Measurements from ENCODE around the gene BACH2.

BACH2 gene

DNA sequence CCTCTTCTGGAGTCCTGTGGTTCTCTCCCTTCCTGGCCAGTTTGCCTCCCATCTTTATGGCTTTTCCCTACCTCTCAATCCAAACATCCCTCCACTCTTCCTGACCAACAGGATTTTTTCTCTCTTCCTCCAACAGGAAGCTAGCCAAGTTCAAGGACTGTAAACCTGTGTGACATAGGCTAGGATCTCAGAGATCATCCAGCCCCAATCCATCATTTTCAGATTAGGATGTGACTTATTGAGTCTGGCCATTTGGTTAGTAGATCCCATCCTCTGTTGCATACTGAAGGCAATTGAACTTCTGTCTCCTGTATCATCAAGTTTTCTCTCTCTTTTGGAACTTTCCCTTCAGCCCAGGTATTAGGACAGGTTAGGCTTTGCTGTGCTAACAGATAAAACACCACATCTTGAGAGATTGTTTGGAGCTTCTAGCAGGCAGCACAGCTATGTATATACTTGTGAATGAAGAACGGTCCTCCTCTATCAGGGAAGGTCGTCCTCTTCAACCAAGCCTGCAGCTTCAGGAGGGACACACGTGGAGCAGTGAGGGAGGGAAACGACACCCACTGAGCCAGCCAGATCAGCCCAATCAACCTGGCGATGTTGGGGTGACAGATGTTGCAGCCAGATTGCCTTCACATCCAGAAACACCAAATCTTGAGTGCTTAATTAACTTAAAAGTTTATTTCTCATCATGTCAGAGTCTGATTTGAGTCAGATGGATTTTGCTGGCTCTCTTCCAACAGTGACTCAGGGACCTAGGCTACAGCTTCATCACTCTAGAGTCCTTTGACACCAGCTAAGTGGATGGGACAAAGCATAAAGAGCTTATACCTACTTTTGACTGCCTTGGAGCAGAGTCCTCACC, 295.5 kb downstream of the BACH2 start:
- Mint-ChIP-seq H3K9me3 (no peaks in the 10 kb centered on the region), H3K27ac (no peak overlapping the region), H3K4me1 (peaks cover 15% of the 10 kb centered on the region), H3K36me3 (peaks cover 49% of the 10 kb centered on the region), H3K4me3 (no peak overlapping the region)
- ATAC-seq, result peak; percentile 83
- peak; percentile 22 to 64 for DNase-seq (ENCODE audit: low spot score in 2 of 2)

DNA sequence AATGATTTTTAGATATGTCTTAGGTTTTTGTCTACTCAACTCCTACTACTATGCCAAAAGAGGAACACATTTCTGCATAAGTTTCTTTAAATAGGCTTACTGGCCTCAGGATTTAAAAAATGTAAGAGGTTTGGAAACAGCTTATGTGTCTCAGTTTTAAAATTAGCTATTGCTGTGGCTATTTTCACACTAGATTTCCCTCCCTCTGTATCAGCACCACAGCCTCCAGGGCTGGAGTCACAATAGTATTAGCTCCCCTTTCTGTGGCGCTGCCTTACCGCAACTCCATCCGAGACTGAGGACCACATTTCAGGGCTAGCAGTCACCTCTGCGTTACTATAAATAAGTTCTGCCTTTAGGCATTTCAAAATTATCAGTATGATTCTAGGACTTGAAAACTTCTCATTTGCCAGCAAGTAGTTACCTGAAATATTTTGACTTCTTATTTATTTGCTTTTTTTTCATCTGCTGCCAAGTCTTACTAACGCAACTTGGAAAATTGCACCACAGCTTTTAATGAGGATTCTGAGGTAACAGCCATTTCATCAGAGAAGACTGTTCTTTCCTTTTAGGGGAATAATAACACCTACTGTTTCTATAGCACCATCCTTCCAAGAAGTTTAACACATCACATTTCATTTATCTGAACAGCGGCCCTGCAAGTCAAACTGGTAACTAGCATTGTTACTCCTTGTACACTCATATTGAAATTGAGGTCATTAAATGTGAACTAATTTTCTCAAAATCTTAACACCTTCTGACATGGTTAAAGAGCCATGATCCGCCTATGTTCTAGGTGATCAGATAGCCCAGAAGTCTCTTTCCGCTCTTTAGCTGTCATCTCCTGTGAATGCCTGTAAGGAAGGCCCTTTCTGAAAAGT, 296.5 kb downstream of the BACH2 start:
- H3K9me3 Mint-ChIP-seq, result no peaks in the 10 kb centered on the region
- DNase-seq (ENCODE audit: low spot score in 2 of 2), result peak in 1 of 2 donors; percentile 50
- H3K4me3 Mint-ChIP-seq, result no peak overlapping the region
- H3K27ac Mint-ChIP-seq, result no peak overlapping the region
- H3K4me1 Mint-ChIP-seq, result peaks cover 15% of the 10 kb centered on the region
- peaks cover 40% of the 10 kb centered on the region for H3K36me3 Mint-ChIP-seq
- ATAC-seq, result peak; percentile 81

DNA sequence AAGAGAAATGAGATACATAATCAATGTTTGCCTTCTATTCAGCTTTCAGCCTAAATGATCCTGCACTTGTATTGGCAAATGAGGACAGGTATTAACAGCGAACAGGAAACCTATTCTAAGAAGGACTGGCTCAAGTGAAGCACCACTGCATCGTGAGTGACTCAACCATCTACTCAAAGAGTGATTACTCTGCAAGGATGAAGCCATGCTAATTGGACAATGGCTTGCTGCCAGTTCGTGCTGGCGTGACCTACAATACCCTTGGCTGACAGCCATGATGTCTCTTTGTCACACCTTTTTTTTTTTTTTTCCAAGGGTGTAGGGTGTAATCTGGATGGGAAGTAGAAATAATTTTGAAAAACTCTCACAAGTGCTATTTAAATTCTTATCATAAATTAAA, 297.5 kb downstream of the BACH2 start:
- Mint-ChIP-seq H3K4me3 (no peak overlapping the region), H3K36me3 (peaks cover 32% of the 10 kb centered on the region), H3K9me3 (no peaks in the 10 kb centered on the region), H3K4me1 (peaks cover 15% of the 10 kb centered on the region), H3K27ac (no peak overlapping the region)
- ATAC-seq (peak; percentile 84), DNase-seq (ENCODE audit: low spot score in 2 of 2) (peak in 1 of 2 donors; percentile 63)

DNA sequence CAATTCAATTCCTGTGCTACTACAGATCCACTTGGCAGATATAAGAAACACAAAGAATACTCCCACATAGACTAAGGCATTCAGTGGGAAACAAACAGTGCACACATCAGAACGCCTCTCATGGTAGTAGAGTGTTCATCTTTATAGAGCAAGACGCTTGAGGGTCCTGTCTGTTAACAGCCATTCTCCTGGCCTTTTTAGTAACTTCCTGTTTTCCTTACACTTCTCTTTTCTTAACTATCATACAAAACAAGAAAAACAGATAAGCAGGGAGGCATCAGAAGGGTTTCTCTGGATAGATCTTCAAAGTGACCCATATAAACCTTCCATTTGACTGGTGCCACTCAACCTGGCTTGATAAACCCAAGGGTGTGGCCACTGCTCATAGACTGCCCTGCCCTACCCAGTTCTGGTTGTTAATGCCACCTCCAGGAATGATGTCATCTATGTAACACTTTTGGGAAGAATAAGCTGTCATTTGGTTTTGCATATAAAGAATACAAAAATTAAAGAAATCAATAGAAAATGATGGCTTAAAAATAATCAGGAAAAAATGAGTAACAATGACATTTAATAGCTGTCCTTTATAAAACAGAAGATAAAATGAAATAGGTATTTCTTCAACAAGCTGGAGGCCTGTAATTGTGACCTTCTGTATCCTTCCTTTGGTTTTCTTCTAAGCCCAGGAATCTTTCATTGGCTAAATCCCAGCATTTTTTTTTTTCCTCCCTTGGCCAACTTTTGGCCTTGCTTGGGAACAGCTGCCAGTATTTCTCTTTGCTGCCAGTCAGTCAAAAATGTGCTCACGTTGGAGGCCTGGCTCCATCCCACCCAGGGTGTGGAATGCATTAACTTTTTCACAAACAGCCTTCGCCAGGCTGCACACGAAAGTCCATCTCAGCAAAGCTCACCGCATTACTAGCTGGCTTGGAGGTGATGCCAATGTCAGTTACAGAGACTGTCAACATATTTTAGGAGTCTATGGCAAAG, 298.9 kb downstream of the BACH2 start:
- no peak overlapping the region for H3K4me3 Mint-ChIP-seq
- H3K9me3 Mint-ChIP-seq, result no peaks in the 10 kb centered on the region
- no peak overlapping the region for H3K27ac Mint-ChIP-seq
- peaks cover 37% of the 10 kb centered on the region for H3K36me3 Mint-ChIP-seq
- DNase-seq (ENCODE audit: low spot score in 2 of 2) (peak in 1 of 2 donors; percentile 20), ATAC-seq (no peak)
- peaks cover 15% of the 10 kb centered on the region for H3K4me1 Mint-ChIP-seq

DNA sequence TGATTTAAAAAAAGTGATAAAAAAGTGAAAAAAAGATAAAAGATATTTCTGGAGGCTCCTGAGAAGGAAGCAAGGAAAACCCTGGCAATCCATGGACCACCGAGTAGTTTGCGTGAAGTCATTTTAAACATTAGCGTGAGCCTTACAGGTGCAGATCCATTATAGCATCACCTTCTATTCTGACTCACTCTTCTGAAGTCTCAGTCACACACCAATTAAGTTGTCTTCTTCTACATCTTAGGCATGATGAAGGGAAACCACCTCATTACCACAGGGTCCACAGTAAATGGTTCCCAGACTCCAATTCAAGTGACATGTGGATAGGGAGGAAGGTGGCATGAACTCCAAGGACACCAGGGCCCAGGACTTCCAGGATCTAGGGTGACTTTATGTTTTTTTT, 303.2 kb downstream of the BACH2 start:
- DNase-seq (ENCODE audit: low spot score in 2 of 2) (peak in 1 of 2 donors; percentile 28), ATAC-seq (peak; percentile 53)
- Mint-ChIP-seq H3K9me3 (no peaks in the 10 kb centered on the region), H3K36me3 (peaks cover 33% of the 10 kb centered on the region), H3K4me3 (no peak overlapping the region), H3K4me1 (peaks cover 42% of the 10 kb centered on the region), H3K27ac (no peak overlapping the region)

DNA sequence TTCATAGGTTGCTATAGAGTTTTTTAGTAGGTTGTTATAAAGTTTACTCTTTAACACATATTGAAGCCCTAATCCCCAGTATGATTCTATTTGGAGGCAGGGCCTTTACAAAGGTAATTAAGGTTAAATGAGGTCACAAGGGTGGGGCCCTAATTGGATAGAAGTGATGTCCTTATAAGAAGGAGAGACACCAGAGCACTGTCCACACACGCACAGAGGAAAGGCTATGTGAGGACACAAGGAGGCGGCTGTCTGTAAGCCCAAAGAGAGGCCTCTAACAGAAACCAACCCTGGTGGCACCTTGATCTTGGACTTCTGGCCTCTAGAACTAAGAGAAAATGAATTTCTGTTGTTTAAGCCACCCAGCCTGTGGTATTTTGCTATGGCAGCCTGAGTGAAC, 303.8 kb downstream of the BACH2 start:
- no peak overlapping the region for H3K27ac Mint-ChIP-seq

DNA sequence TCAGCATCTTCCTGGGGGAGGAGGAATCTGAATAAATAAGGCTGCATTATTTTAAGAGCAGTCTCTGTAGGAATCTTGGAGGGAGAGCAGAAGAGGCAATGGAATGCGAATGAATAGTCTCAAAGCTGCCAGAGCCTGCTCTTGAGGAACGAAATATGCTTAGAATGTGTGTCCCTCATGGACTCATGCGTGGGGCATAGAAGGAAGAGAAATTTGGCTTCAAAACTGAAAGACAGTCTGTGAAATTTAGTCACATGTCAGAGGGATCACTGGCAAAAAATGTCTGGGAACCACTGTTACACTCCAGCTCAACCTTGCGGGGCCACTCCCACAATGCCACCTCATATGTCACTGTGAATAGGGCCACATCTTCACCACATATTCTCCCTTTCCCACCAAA, 306.9 kb downstream of the BACH2 start:
- Mint-ChIP-seq H3K27ac (no peak overlapping the region), H3K4me1 (peaks cover 55% of the 10 kb centered on the region), H3K4me3 (no peak overlapping the region), H3K9me3 (no peaks in the 10 kb centered on the region), H3K36me3 (peaks cover 36% of the 10 kb centered on the region)
- no peak for ATAC-seq
- no peak for DNase-seq (ENCODE audit: low spot score in 2 of 2)

More for the DNA sequence above, 303.8 kb downstream of the BACH2 start:
- DNase-seq (ENCODE audit: low spot score in 2 of 2) (peak in 1 of 2 donors; percentile 43), ATAC-seq (no peak)
- no peak overlapping the region for H3K4me3 Mint-ChIP-seq
- H3K36me3 Mint-ChIP-seq, result peaks cover 28% of the 10 kb centered on the region
- peaks cover 46% of the 10 kb centered on the region for H3K4me1 Mint-ChIP-seq
- no peaks in the 10 kb centered on the region for H3K9me3 Mint-ChIP-seq

DNA sequence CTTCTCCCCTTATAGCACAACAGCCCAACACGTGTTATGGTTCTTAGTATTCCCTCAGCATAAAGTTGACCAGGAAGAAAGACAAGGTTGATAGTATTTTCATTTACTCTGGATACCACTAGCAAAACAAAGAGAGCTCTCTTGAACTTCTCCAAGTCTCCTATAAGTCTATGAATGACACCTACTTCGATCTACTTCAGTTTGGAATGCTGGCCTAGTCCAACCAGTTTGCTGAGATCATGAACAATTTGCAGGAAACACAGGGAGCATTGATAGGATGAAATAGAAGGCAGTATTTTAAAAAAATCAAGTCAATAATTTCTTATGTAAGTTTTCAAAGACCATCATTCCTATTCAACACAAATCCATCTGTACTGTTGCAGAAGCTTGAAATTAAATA, 308.8 kb downstream of the BACH2 start:
- Mint-ChIP-seq H3K27ac (no peak overlapping the region), H3K4me1 (peaks cover 53% of the 10 kb centered on the region), H3K36me3 (peaks cover 38% of the 10 kb centered on the region), H3K9me3 (no peaks in the 10 kb centered on the region), H3K4me3 (no peak overlapping the region)
- DNase-seq (ENCODE audit: low spot score in 2 of 2) (no peak), ATAC-seq (no peak)

DNA sequence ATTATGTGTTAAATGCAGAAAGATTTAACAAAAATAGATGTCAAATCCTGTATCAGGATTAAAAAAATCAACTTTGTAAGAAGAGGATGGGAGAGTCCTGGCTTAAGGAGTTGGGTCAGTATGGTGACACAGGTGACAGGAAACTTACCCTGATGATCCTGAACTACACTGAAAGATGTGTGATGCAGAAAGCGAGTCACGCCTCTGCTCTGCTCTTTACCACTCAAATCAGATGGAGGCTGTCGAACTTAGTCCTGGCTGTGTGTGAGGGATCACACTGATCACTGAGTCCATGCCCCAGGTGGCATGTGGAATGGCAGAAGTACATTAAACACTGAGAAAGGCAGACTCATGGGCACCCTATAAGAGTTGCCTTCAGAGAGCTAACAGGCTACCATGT, 309.5 kb downstream of the BACH2 start:
- Mint-ChIP-seq H3K36me3 (peaks cover 38% of the 10 kb centered on the region), H3K27ac (no peak overlapping the region), H3K4me1 (peaks cover 53% of the 10 kb centered on the region), H3K4me3 (no peak overlapping the region), H3K9me3 (no peaks in the 10 kb centered on the region)
- DNase-seq (ENCODE audit: low spot score in 2 of 2) (no peak), ATAC-seq (peak; percentile 86)

DNA sequence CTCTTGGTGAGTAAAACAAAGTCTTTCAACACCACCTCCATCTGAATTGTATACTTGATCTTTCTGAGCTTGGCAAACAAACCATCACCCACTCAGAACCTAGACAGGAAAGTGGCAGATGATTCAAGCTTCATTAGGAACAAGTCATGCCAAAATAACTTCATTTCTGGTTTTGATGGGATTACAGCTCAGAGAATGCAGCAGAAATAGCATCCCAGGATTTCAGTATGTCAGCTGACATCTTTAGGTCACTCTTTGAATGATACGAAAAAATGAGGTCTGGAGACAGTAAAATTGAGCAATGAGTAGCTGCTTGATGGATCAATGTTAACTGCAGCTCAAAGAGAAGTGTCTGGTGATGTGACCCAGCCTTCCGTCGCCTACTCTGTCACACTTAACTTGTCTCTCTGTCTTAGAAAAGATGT, 310.0 kb downstream of the BACH2 start:
- H3K9me3 Mint-ChIP-seq, result no peaks in the 10 kb centered on the region
- no peak overlapping the region for H3K27ac Mint-ChIP-seq
- DNase-seq (ENCODE audit: low spot score in 2 of 2) (no peak), ATAC-seq (peak; percentile 36)
- H3K36me3 Mint-ChIP-seq, result peaks cover 38% of the 10 kb centered on the region
- H3K4me1 Mint-ChIP-seq, result peaks cover 53% of the 10 kb centered on the region
- no peak overlapping the region for H3K4me3 Mint-ChIP-seq

DNA sequence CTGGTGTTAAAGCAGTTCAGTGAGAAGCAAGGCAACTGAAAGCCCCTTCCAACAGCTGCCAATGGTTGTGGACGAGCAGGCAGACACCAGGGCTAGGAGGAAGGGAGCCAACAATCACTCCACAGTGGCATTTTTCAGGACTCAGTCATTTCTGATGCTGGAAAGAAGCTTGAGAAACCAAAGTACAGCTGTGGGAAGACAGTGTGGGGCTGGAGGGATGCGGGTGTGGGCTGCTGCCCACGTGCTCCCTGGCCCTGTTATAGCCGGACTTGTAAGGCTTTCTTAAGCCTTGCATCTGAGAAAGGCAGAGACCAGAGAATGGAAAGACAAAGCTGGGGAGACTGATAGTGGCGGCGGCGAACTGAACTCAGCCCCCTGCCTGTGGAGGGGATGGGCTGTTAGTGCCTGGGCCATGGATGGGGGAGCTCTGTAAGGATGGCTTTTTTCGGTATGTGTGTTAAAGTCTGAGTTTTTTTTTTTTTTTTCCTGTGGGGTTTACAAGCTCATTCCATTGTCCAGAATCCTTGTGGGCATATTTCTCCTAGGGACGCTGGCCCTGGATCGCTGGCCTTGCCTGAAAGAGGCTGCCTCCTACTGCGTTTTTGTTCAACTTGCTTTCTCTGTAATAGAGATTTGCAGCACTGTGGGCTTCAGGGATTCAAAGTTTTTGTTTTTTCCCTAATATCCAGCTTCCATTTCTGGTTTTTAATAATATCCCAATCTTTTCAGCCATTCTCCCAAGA, 310.7 kb downstream of the BACH2 start:
- ATAC-seq, result no peak
- Mint-ChIP-seq H3K9me3 (no peaks in the 10 kb centered on the region), H3K27ac (no peak overlapping the region), H3K36me3 (peaks cover 34% of the 10 kb centered on the region), H3K4me3 (no peak overlapping the region), H3K4me1 (peaks cover 49% of the 10 kb centered on the region)
- DNase-seq (ENCODE audit: low spot score in 2 of 2), result no peak

DNA sequence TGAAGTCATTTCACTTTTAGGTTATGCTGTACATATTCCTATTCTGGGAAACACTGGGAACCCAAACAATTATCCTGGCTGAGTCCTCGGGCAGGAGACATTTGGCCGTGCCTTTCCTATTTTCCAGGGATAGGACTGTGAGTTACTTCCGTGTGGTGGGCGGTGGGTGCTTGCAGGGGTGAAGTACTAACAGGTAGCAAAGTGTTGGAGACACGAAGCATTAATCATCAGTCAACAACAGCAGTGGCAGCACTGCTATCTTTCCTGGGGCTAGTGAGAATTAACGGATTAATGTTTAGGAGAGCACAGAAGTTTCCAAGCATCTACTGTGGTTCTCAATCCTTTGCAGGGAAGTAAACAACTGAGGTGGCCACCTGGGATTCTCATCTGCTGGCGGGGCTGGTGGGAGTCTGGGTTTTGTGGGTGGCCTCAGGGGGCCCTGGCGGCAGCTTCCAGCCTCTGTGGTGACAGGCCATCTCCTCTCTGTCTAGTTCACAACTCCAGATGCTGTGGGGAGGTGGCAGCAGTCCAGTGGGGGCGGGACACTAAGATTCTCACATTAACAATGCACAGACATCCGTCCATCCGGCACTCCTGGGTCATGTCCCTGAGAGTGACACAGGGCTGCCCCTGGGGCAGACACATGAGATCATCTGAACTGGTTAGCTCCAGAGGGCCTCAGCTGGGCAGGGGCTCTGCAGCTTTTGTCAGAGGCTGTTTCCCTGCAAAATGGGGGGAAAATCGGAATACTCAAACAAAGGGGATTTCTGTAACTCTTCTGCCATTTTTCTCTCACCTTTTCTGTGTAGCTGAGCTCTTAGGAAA, 311.5 kb downstream of the BACH2 start:
- no peak for ATAC-seq
- no peak overlapping the region for H3K4me3 Mint-ChIP-seq
- H3K36me3 Mint-ChIP-seq, result peaks cover 33% of the 10 kb centered on the region
- H3K9me3 Mint-ChIP-seq, result no peaks in the 10 kb centered on the region
- H3K4me1 Mint-ChIP-seq, result peaks cover 47% of the 10 kb centered on the region
- no peak overlapping the region for H3K27ac Mint-ChIP-seq
- DNase-seq (ENCODE audit: low spot score in 2 of 2), result no peak

DNA sequence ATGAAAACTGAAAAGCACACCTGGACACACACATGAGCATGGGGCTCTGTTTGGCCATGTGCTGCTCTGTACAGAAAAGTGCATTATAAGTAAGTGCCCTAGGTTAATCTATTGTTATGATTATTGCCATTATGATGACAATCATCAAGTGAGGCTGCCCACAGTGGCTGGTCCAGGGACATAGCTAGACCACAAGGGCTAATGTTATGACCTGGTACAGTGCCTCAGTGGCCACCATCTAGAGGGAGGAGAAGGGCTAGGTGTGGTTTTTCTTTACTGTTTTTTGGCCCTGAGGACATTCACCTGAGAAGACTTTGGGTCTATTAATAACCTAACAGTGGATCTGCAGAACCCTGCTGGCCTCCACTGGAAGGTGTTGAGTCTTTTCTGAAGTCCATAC, 316.3 kb downstream of the BACH2 start:
- Mint-ChIP-seq H3K4me3 (no peak overlapping the region), H3K9me3 (no peaks in the 10 kb centered on the region), H3K4me1 (peaks cover 14% of the 10 kb centered on the region), H3K36me3 (peaks cover 13% of the 10 kb centered on the region), H3K27ac (no peak overlapping the region)
- DNase-seq (ENCODE audit: low spot score in 2 of 2) (no peak), ATAC-seq (peak; percentile 31)

Data from stimulated activated effector memory CD8-positive, alpha-beta T cell treated with anti-CD3 and anti-CD28 coated beads, Interleukin-12 subunit alpha, Interleukin-12 subunit beta, amount 100 ng/mL, for 72 hours (primary cell).